IMR-90 (cell line): ENCODE data around the gene RNF217. TPM values are rescaled to one million over a fixed set of nuclear protein-coding genes. Genes with fewer than 3 reads are reported as not detected.

Experiments
- ATAC-seq: fragments of 200-7000 bp; cut with Tn5 transposase; 2 replicates; pipeline ENCODE4 v1.9.1; 2020; ENCODE audit warnings: low read depth, mild to moderate bottlenecking, moderate library complexity
- BruUV-seq: library from RNA; stranded (reverse); fragments of 400-500 nt; replicated peaks from 2 replicates; lab custom pipeline; 2021; lab: Mats Ljungman, UMichigan
- CTCF ChIA-PET: fragments of 300-600 bp; formaldehyde crosslinking; extraction: SDS; loops from one replicate; lab custom pipeline; 2021; ENCODE audit warnings: antibody characterized with exemption; lab: Yijun Ruan, JAX
- POLR2A ChIA-PET: fragments of 300-600 bp; sonication (Branson Sonifier 250); formaldehyde crosslinking; loops from one replicate; lab custom pipeline; 2022; ENCODE audit warnings: antibody characterized with exemption; ENCODE audit not compliant: unreplicated experiment; lab: Charles Lee
- DNase-seq: peaks from one replicate; pipeline ENCODE4 v3.0.0; 2013
- H2AFZ ChIP-seq: replicated peaks from 2 replicates; pipeline ENCODE3; 2013; ENCODE audit warnings: low read length, mild to moderate bottlenecking; ENCODE audit not compliant: poor library complexity
- H2AK5ac ChIP-seq: 2 replicates; pipeline ENCODE4 v1.6.1; 2013; ENCODE audit warnings: low read depth, low read length, inconsistent platforms
- H2AK9ac ChIP-seq: replicated peaks from 2 replicates; pipeline ENCODE3; 2013; ENCODE audit warnings: mild to moderate bottlenecking, low read depth, low read length, moderate library complexity; ENCODE audit not compliant: poor library complexity
- H2BK120ac ChIP-seq: 2 replicates; pipeline ENCODE4 v1.6.1; 2013; ENCODE audit warnings: low read depth, low read length, inconsistent platforms
- H2BK15ac ChIP-seq: 3 replicates; pipeline ENCODE4 v1.6.1; 2013; ENCODE audit warnings: low read depth, low read length, inconsistent platforms
- H2BK20ac ChIP-seq: 2 replicates; pipeline ENCODE4 v1.6.1; 2013; ENCODE audit warnings: low read depth, mild to moderate bottlenecking, inconsistent platforms, low read length, moderate library complexity
- H2BK5ac ChIP-seq: 2 replicates; pipeline ENCODE4 v1.6.1; 2013; ENCODE audit warnings: mild to moderate bottlenecking, low read depth, low read length, inconsistent platforms; ENCODE audit not compliant: poor library complexity, severe bottlenecking
- H3K14ac ChIP-seq: replicated peaks from 2 replicates; pipeline ENCODE4 v1.6.1; 2013; ENCODE audit warnings: low read depth, low read length, inconsistent platforms
- H3K18ac ChIP-seq: 2 replicates; pipeline ENCODE4 v1.6.1; 2013; ENCODE audit warnings: low read depth, low read length, control low read depth
- H3K23ac ChIP-seq: 2 replicates; pipeline ENCODE4 v1.6.1; 2013; ENCODE audit warnings: low read depth, low read length, inconsistent platforms
- H3K27ac ChIP-seq: 2 replicates; pipeline ENCODE4 v1.5.1; 2013; ENCODE audit warnings: mild to moderate bottlenecking, control low read depth, low read length; ENCODE audit not compliant: insufficient read depth
- H3K27me3 ChIP-seq: 2 replicates; pipeline ENCODE4 v1.6.1; 2013; ENCODE audit warnings: low read length; ENCODE audit not compliant: control insufficient read depth, insufficient read depth
- H3K36me3 ChIP-seq: 2 replicates; pipeline ENCODE4 v1.6.1; 2013; ENCODE audit warnings: low read length, mixed read lengths; ENCODE audit not compliant: control insufficient read depth, insufficient read depth
- H3K4ac ChIP-seq: 2 replicates; pipeline ENCODE4 v1.6.1; 2013; ENCODE audit warnings: low read depth, low read length, inconsistent platforms
- H3K4me1 ChIP-seq: 2 replicates; pipeline ENCODE4 v1.6.1; 2013; ENCODE audit warnings: low read length, mixed read lengths; ENCODE audit not compliant: control insufficient read depth, insufficient read depth
- H3K4me2 ChIP-seq: 2 replicates; pipeline ENCODE4 v1.6.1; 2013; ENCODE audit warnings: low read depth, mild to moderate bottlenecking, control low read depth, low read length, moderate library complexity
- H3K4me3 ChIP-seq: 2 replicates; pipeline ENCODE4 v1.5.1; 2013; ENCODE audit warnings: low read depth, mild to moderate bottlenecking, control low read depth, low read length, moderate library complexity; ENCODE audit not compliant: insufficient read depth
- H3K56ac ChIP-seq: 2 replicates; pipeline ENCODE4 v1.6.1; 2013; ENCODE audit warnings: low read length, inconsistent platforms; ENCODE audit not compliant: insufficient read depth; ENCODE audit errors: extremely low read depth
- H3K79me1 ChIP-seq, 2 experiments: 2 replicates each; pipeline ENCODE4 v1.6.1; 2013; ENCODE audit warnings: low read length in 2 of 2, inconsistent platforms in 1 of 2, low read depth in 1 of 2
- H3K9ac ChIP-seq: 2 replicates; pipeline ENCODE4 v1.6.1; 2013; ENCODE audit warnings: low read depth, low read length, control low read depth
- H3K9me1 ChIP-seq: 2 replicates; pipeline ENCODE4 v1.6.1; 2013; ENCODE audit warnings: low read length, inconsistent platforms; ENCODE audit not compliant: insufficient read depth
- H3K9me3 ChIP-seq: 2 replicates; pipeline ENCODE4 v1.6.1; 2013; ENCODE audit warnings: low read length; ENCODE audit not compliant: control insufficient read depth, insufficient read depth
- H4K20me1 ChIP-seq: 2 replicates; pipeline ENCODE4 v1.6.1; 2013; ENCODE audit warnings: low read length, inconsistent platforms; ENCODE audit not compliant: insufficient read depth
- H4K5ac ChIP-seq: 2 replicates; pipeline ENCODE4 v1.6.1; 2013; ENCODE audit warnings: mild to moderate bottlenecking, low read depth, low read length, control low read depth
- H4K8ac ChIP-seq, 2 experiments: 2 replicates each; pipeline ENCODE4 v1.6.1; 2013; ENCODE audit warnings: low read depth in 2 of 2, low read length in 2 of 2, control low read depth in 1 of 2, inconsistent platforms in 1 of 2
- H4K91ac ChIP-seq: 2 replicates; pipeline ENCODE4 v1.6.1; 2013; ENCODE audit warnings: low read depth, low read length, inconsistent platforms; ENCODE audit not compliant: insufficient read depth
- BHLHE40 ChIP-seq: fragments of 150-350 bp; IDR thresholded peaks from 2 replicates; pipeline ENCODE4 v1.6.1; 2016; ENCODE audit warnings: mild to moderate bottlenecking, low read depth, low read length
- FOS ChIP-seq: fragments of 150-350 bp; IDR thresholded peaks from 2 replicates; pipeline ENCODE4 v1.6.1; 2016; ENCODE audit warnings: low read depth, low read length
- MAFK ChIP-seq: IDR thresholded peaks from 2 replicates; pipeline ENCODE4 v1.6.1; 2012; ENCODE audit warnings: low read depth, low read length, improper control_type of control experiment
- MAZ ChIP-seq: IDR thresholded peaks from 2 replicates; pipeline ENCODE4 v1.6.1; 2012; ENCODE audit warnings: low read depth, mild to moderate bottlenecking, low read length, improper control_type of control experiment, moderate library complexity, borderline replicate concordance
- NFE2L2 ChIP-seq: fragments of 150-350 bp; IDR thresholded peaks from 2 replicates; pipeline ENCODE4 v1.6.1; 2016; ENCODE audit warnings: low read depth, mild to moderate bottlenecking, low read length
- POLR2A ChIP-seq: IDR thresholded peaks from 2 replicates; pipeline ENCODE4 v1.6.1; 2012; ENCODE audit warnings: mild to moderate bottlenecking, low read depth, low read length
- RAD21 ChIP-seq: IDR thresholded peaks from 2 replicates; pipeline ENCODE4 v1.6.1; 2012; ENCODE audit warnings: low read length, improper control_type of control experiment
- RCOR1 ChIP-seq: IDR thresholded peaks from 2 replicates; pipeline ENCODE4 v1.6.1; 2012; ENCODE audit warnings: mild to moderate bottlenecking, low read length, improper control_type of control experiment; ENCODE audit not compliant: insufficient replicate concordance
- SMC3 ChIP-seq: fragments of 150-350 bp; IDR thresholded peaks from 2 replicates; pipeline ENCODE4 v1.6.1; 2016; ENCODE audit warnings: low read depth, mild to moderate bottlenecking, antibody characterized with exemption, low read length, moderate library complexity
- USF2 ChIP-seq: fragments of 150-350 bp; IDR thresholded peaks from 2 replicates; pipeline ENCODE4 v1.6.1; 2017; ENCODE audit warnings: mild to moderate bottlenecking, antibody characterized with exemption, low read length, low read depth
- WGBS, 2 experiments: methylation state at CpG; one replicate each; pipeline versions ENCODE4 v1.1.5 to v1.1.7; 2013; ENCODE audit warnings: missing lambda C conversion rate in 2 of 2; ENCODE audit not compliant: insufficient read length in 1 of 2; ENCODE audit errors: extremely low coverage in 2 of 2; 5-methylcytosine and 5-hydroxymethylcytosine counted together
- dilution Hi-C: fragments of 300-500 bp; cut with HindIII; formaldehyde crosslinking; loops from one replicate; pipeline ENCODE4 v1.14.3; 2018; ENCODE audit warnings: low sequenced_read_pairs; ENCODE audit not compliant: unreplicated experiment
- in situ Hi-C: fragments of 300-500 bp; cut with MboI; formaldehyde crosslinking; loops from 3 replicates; pipeline ENCODE4 v1.14.3; 2019; ENCODE audit warnings: low sequenced_read_pairs, inconsistent platforms, mixed read lengths
- intact Hi-C: fragments of 100-400 bp; cut with micrococcal nuclease; formaldehyde crosslinking; loops from 2 replicates; pipeline ENCODE4 v1.10.0; 2022
- polyA plus RNA-seq, 3 experiments: library from polyadenylated mRNA; depleted of rRNA; stranded (reverse); fragments of >200 nt; gene quantifications; 2 replicates each; pipeline ENCODE4 v1.2.3, GENCODE V29; 2012; ENCODE audit warnings: low replicate concordance in 1 of 3
- total RNA-seq: library from RNA; depleted of rRNA; stranded (reverse); fragments of >200 nt; gene quantifications from 2 replicates; pipeline ENCODE4 v1.2.3, GENCODE V29; 2012

Gene RNF217
- total and polyA plus RNA-seq, 2 of the 4 experiments (the other 2 are of a cell fraction): 11.7 to 20.4 TPM

- POLR2A ChIA-PET: interaction anchor here (0.6 kb wide), 1 partner anchor 11 kb away, joined by 3 read pairs; no protein-coding TSS in a partner anchor
- H2BK15ac ChIP-seq: no peak overlapping the region
- no peak overlapping the region for H2AK9ac ChIP-seq
- intact Hi-C loops: no loop called here
- no peak overlapping the region for H4K5ac ChIP-seq
- no TSS peak for BruUV-seq
- H3K4me1 ChIP-seq: peaks cover 11% of the 10 kb centered on the region
- H4K91ac ChIP-seq: no peak overlapping the region
- H3K23ac ChIP-seq: peak overlapping the region; percentile 49
- H3K14ac ChIP-seq: 0 out of 2 replicates have a peak overlapping the region, but pooled peaks have one; percentile 50
- ATAC-seq (no peak), DNase-seq (no peak)
- H4K20me1 ChIP-seq: peaks cover 3% of the 10 kb centered on the region; the same call in 1 of the 2 replicates
- dilution Hi-C loops: no loop called here
- TF ChIP-seq RCOR1 (no peak), POLR2A (no peak), USF2 (no peak), SMC3 (no peak), FOS (no peak), MAFK (no peak), MAZ (no peak), BHLHE40 (no peak), RAD21 (no peak), NFE2L2 (no peak)
- no peaks in the 10 kb centered on the region for H3K27me3 ChIP-seq
- H2BK20ac ChIP-seq: no peak overlapping the region
- CTCF ChIA-PET: no interaction called here
- no peak overlapping the region for H2AFZ ChIP-seq
- WGBS, 2 experiments: no CpG with 5 or more reads among the region's 1 CpG
- peaks cover 3% of the 10 kb centered on the region for H3K36me3 ChIP-seq
- no peak overlapping the region for H3K4me3 ChIP-seq
- H3K9me1 ChIP-seq: peaks cover 12% of the 10 kb centered on the region
- no peak overlapping the region for H2BK120ac ChIP-seq
- no peak overlapping the region for H3K4me2 ChIP-seq
- H3K18ac ChIP-seq: peak overlapping the region; percentile 29; the same call in 1 of the 2 replicates
- peaks cover 3% of the 10 kb centered on the region; the same call in 1 of the 2 replicates for H3K9me3 ChIP-seq
- H2BK5ac ChIP-seq: no peak overlapping the region
- H3K9ac ChIP-seq: no peak overlapping the region
- H3K4ac ChIP-seq: no peak overlapping the region
- no peak overlapping the region for H2AK5ac ChIP-seq
- in situ Hi-C loops: no loop called here
- no peak overlapping the region for H3K56ac ChIP-seq
- H3K79me1 ChIP-seq: peaks cover 26 to 41% of the 10 kb centered on the region in 2 experiments
- no peak overlapping the region for H3K27ac ChIP-seq
- no peak overlapping the region; a peak in 1 of 4 replicates for H4K8ac ChIP-seq
These were observed 42.0 kb downstream of the RNF217 start for GRCh38 chr6:125004198-125004597.
